CD14-positive monocyte (primary cell): ENCODE results near the gene NETO1. TPM values are rescaled to one million over a fixed set of nuclear protein-coding genes. Genes with fewer than 3 reads are reported as not detected.

Source experiments
- DNase-seq, 3 donors: peaks; one replicate each; pipeline ENCODE4 v3.0.0-alpha.2; 2011 to 2022
- H2AFZ ChIP-seq: 2 replicates; pipeline ENCODE4 v1.6.0; 2012; ENCODE audit warnings: mild to moderate bottlenecking, low read depth, low read length, inconsistent platforms; ENCODE audit not compliant: insufficient read depth, poor library complexity, severe bottlenecking
- H3K27ac ChIP-seq, 2 donors: 1 replicate in 1 of 2; 2 replicates in 1 of 2; pipeline ENCODE4 v1.5.1; 2012 to 2013; ENCODE audit warnings: low read length in 2 of 2, control low read depth in 1 of 2, inconsistent platforms in 1 of 2, low read depth in 1 of 2, mild to moderate bottlenecking in 1 of 2
- H3K27me3 ChIP-seq, 2 donors: one replicate each; pipeline versions ENCODE4 v1.6.0 to v1.6.1; 2011 to 2013; ENCODE audit warnings: low read length in 2 of 2; ENCODE audit not compliant: control insufficient read depth in 2 of 2, insufficient read depth in 2 of 2
- H3K36me3 ChIP-seq, 2 donors: replicated peaks in 1 of 2; 1 replicate in 1 of 2; 2 replicates in 1 of 2; pipeline versions ENCODE4 v1.5.1 to v1.6.1; 2012 to 2013; ENCODE audit warnings: low read length in 2 of 2, control low read depth in 1 of 2, inconsistent platforms in 1 of 2, mild to moderate bottlenecking in 1 of 2; ENCODE audit not compliant: insufficient read depth in 2 of 2, control insufficient read depth in 1 of 2
- H3K4me1 ChIP-seq, 2 donors: 1 replicate in 1 of 2; 2 replicates in 1 of 2; pipeline versions ENCODE4 v1.5.1 to v1.6.1; 2012 to 2013; ENCODE audit warnings: low read length in 2 of 2, control low read depth in 1 of 2, inconsistent platforms in 1 of 2, mild to moderate bottlenecking in 1 of 2, moderate library complexity in 1 of 2; ENCODE audit not compliant: insufficient read depth in 2 of 2, control insufficient read depth in 1 of 2
- H3K4me2 ChIP-seq: replicated peaks from 2 replicates; pipeline ENCODE3; 2012; ENCODE audit warnings: low read length, moderate library complexity, mild to moderate bottlenecking; ENCODE audit not compliant: poor library complexity, severe bottlenecking; ENCODE audit errors: extremely low read depth
- H3K4me3 ChIP-seq, 3 experiments: fragments of 200-600 bp in 1 of 3; sonication (generic) in 1 of 3; replicated peaks in 1 of 3; 1 replicate in 2 of 3; 2 replicates in 1 of 3; pipeline ENCODE4 v1.5.1; 2011 to 2013; ENCODE audit warnings: low read length in 3 of 3, mild to moderate bottlenecking in 3 of 3, control low read depth in 2 of 3, low read depth in 2 of 3, inconsistent platforms in 1 of 3, moderate library complexity in 1 of 3
- H3K79me2 ChIP-seq: 2 replicates; pipeline ENCODE4 v1.6.0; 2012; ENCODE audit warnings: mild to moderate bottlenecking, control low read depth, inconsistent platforms, low read length, moderate library complexity; ENCODE audit not compliant: insufficient read depth
- H3K9ac ChIP-seq: 2 replicates; pipeline ENCODE4 v1.6.0; 2017; ENCODE audit warnings: low read length, mild to moderate bottlenecking; ENCODE audit not compliant: insufficient read depth, poor library complexity, severe bottlenecking
- H3K9me3 ChIP-seq, 2 donors: replicated peaks in 1 of 2; 1 replicate in 1 of 2; 2 replicates in 1 of 2; pipeline versions ENCODE4 v1.5.1 to v1.6.1; 2012 to 2013; ENCODE audit warnings: low read length in 2 of 2, control low read depth in 1 of 2; ENCODE audit not compliant: control insufficient read depth in 1 of 2, insufficient read depth in 1 of 2
- H4K20me1 ChIP-seq: 2 replicates; pipeline ENCODE4 v1.6.0; 2012; ENCODE audit warnings: mild to moderate bottlenecking, low read length, control low read depth, moderate library complexity; ENCODE audit not compliant: insufficient read depth
- H3K27ac Mint-ChIP-seq, 7 donors: one replicate each; pipeline ENCODE4 v1.8.0; 2020; ENCODE audit warnings: mild to moderate bottlenecking in 7 of 7, mixed read lengths in 7 of 7, moderate library complexity in 6 of 7, inconsistent platforms in 2 of 7
- H3K27me3 Mint-ChIP-seq, 3 donors: one replicate each; pipeline ENCODE4 v1.8.0; 2021 to 2022; ENCODE audit warnings: low read depth in 3 of 3, mild to moderate bottlenecking in 3 of 3, mixed read lengths in 3 of 3, moderate library complexity in 3 of 3, inconsistent platforms in 1 of 3
- H3K36me3 Mint-ChIP-seq, 2 donors: one replicate each; pipeline ENCODE4 v1.8.0; 2020; ENCODE audit warnings: mixed read lengths in 2 of 2, inconsistent platforms in 1 of 2, mild to moderate bottlenecking in 1 of 2
- H3K4me1 Mint-ChIP-seq: one replicate; pipeline ENCODE4 v1.8.0; 2020; ENCODE audit warnings: mild to moderate bottlenecking, mixed read lengths
- H3K4me3 Mint-ChIP-seq, 2 donors: one replicate each; pipeline ENCODE4 v1.8.0; 2020; ENCODE audit warnings: mild to moderate bottlenecking in 2 of 2, mixed read lengths in 2 of 2, moderate library complexity in 1 of 2
- H3K9me3 Mint-ChIP-seq, 7 donors: one replicate each; pipeline ENCODE4 v1.8.0; 2020 to 2022; ENCODE audit warnings: mixed read lengths in 7 of 7, mild to moderate bottlenecking in 6 of 7, moderate library complexity in 6 of 7, inconsistent platforms in 2 of 7
- CTCF ChIP-seq: fragments of 200-600 bp; IDR thresholded peaks from one replicate; pipeline ENCODE4 v1.8.0; 2022; ENCODE audit warnings: antibody characterized with exemption, mild to moderate bottlenecking
- WGBS: methylation state at CpG from one replicate; pipeline ENCODE4 v1.1.5; 2013; ENCODE audit warnings: missing lambda C conversion rate; ENCODE audit not compliant: insufficient coverage; 5-methylcytosine and 5-hydroxymethylcytosine counted together
- intact Hi-C, 2 donors: fragments of 100-400 bp; cut with micrococcal nuclease; formaldehyde crosslinking; loops; one replicate each; pipeline versions ENCODE4 v1.15.0 to v1.15.1; 2023
- polyA plus RNA-seq, 3 donors: library from polyadenylated mRNA; depleted of rRNA in 1 of 3; unstranded in 2 of 3; stranded (reverse) in 1 of 3; fragments of 300-500 nt in 2 of 3; fragments of >200 nt in 1 of 3; fragmentation: Illumina TruSeq in 2 of 3; gene quantifications; 1 replicate in 2 of 3; 2 replicates in 1 of 3; pipeline ENCODE4 v1.2.3, GENCODE V29; 2012 to 2021

NETO1 gene
- polyA plus RNA-seq, 3 donors = not detected

- no peak overlapping the region for H3K9ac ChIP-seq
Measured at GRCh38 chr18:72895548-72895947, 27.8 kb upstream of the NETO1 start.

DNA sequence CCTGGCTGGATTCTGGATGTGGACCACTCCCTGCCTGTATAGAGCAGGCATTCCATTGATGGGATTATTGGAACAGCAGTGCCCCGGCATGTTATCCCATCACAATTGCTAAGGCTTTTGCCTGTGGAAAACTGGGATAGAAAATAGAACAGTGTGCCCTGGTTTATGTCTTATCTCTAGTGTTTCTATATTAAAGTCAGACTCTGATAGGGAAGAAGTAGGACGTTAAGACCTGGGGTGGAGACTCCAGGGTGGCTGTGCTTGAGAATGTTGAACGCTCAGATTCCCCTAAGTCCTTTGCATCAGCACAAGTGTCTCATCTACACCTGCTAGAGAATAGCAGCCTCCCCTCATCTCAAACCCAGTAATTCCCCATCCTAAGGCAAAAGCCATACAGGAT lies 10.8 kb upstream of the NETO1 start:
- Mint-ChIP-seq H3K36me3 (no peaks in the 10 kb centered on the region), H3K4me1 (no peaks in the 10 kb centered on the region), H3K4me3 (no peak overlapping the region), H3K9me3 (peaks cover 0 to 2% (median 0%) of the 10 kb centered on the region in 7 donors), H3K27ac (no peak overlapping the region), H3K27me3 (peaks cover 2 to 4% (median 2%) of the 10 kb centered on the region in 3 donors)
- Histone ChIP-seq H4K20me1 (no peaks in the 10 kb centered on the region), H3K9ac (no peak overlapping the region), H3K9me3 (no peaks in the 10 kb centered on the region), H3K79me2 (no peaks in the 10 kb centered on the region), H3K27ac (no peak overlapping the region), H3K36me3 (no peaks in the 10 kb centered on the region), H3K27me3 (no peaks in the 10 kb centered on the region), H3K4me2 (no peak overlapping the region), H2AFZ (no peak overlapping the region), H3K4me1 (no peaks in the 10 kb centered on the region), H3K4me3 (no peak overlapping the region)
- TF ChIP-seq CTCF = no peak
- intact Hi-C loops = no loop called here
- no peak for DNase-seq
- 89% methylated on average over 1 of the region's 3 CpGs for WGBS

More at GRCh38 chr18:72895548-72895947, 27.8 kb upstream of the NETO1 start:
- Histone ChIP-seq H3K27me3 (no peaks in the 10 kb centered on the region), H2AFZ (no peak overlapping the region), H3K4me3 (no peak overlapping the region), H4K20me1 (no peaks in the 10 kb centered on the region), H3K9me3 (no peaks in the 10 kb centered on the region), H3K4me2 (no peak overlapping the region), H3K36me3 (no peaks in the 10 kb centered on the region), H3K27ac (no peak overlapping the region), H3K79me2 (no peaks in the 10 kb centered on the region), H3K4me1 (no peaks in the 10 kb centered on the region)
- H3K4me1 Mint-ChIP-seq = no peaks in the 10 kb centered on the region
- TF ChIP-seq CTCF = no peak
- peaks cover 0 to 3% (median 0%) of the 10 kb centered on the region in 7 donors for H3K9me3 Mint-ChIP-seq
- H3K36me3 Mint-ChIP-seq = no peaks in the 10 kb centered on the region
- H3K27ac Mint-ChIP-seq = no peak overlapping the region
- no CpG with 5 or more reads among the region's 2 CpGs for WGBS
- DNase-seq = no peak
- H3K4me3 Mint-ChIP-seq = no peak overlapping the region
- H3K27me3 Mint-ChIP-seq = peaks cover 0 to 4% (median 0%) of the 10 kb centered on the region in 3 donors
- intact Hi-C loops = no loop called here
